Activated T-cell treated with anti-CD3 and anti-CD28 coated beads for 1 hour (primary cell): ENCODE measurements around the gene NUCKS1.
A peak's percentile ranks its signal among the peaks of the same experiment; 100 is the strongest.

Experiments used
- DNase-seq: peaks from one replicate; pipeline ENCODE4 v3.0.0-alpha.2; 2020; ENCODE audit warnings: low read depth

NUCKS1 gene

DNA sequence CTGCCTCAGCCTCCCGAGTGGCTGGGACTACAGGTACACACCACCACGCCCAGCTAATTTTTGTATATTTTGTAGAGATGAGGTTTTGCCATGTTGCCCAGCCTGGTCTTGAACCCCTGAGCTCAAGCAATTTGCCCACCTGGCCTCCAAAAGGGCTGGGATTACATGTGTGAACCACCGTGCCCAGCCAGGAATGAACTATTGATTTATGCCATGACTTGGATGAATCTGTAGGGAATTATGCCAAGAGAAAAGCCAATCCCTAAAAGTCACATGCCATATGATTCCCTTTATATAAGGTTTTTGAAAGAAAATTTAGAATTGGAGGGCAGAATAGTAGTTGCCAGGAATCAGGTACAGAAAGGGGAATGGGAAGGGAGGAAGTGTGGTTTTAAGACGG, 50.6 kb downstream of the NUCKS1 start:
- DNase-seq = no peak

DNA sequence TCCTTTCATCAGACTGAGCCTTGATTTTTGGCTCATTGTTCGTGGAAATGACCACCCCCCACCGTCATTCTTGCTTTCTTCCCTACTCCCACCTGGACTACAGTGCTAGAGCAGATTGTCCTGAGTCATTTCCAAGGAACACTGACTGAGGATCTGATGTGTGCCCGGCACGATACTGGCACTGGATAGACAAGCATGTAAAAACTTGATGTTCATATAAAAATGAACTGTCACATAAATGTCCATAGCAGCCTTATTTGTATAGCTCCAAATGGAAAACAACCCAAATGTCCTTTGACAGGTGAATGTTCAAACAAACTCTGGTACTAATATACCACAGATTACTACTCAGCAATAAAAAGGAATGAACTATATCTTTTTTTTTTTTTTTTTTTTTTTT, 51.1 kb downstream of the NUCKS1 start:
- DNase-seq = no peak

DNA sequence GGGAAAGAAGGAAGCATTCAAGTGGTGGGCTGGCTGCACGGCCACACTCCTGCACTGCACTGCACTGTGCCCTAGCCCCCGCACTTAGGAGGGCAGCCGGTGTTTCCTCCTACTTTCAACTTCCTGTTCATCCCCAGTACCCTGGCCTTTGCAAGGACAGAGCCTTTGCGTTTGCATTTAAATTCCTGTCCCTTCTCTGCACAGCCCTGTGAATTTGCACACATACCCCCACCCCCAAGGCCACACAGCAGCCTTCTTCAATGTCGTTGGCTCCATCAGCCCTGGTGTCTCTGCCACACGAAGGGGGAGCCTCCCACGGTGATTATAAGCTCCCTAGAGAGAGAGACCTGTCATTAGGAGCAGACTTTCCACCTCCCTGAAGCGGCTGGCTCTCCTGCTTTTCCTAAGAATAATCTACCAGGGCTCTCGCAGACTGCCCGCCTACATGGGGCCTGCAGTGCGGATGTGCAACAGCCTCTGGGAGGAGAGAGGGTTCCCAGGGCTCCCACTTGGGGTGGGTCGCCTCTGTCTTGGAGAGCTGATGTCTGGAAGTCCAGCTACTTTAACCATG, 56.5 kb downstream of the NUCKS1 start:
- no peak for DNase-seq

DNA sequence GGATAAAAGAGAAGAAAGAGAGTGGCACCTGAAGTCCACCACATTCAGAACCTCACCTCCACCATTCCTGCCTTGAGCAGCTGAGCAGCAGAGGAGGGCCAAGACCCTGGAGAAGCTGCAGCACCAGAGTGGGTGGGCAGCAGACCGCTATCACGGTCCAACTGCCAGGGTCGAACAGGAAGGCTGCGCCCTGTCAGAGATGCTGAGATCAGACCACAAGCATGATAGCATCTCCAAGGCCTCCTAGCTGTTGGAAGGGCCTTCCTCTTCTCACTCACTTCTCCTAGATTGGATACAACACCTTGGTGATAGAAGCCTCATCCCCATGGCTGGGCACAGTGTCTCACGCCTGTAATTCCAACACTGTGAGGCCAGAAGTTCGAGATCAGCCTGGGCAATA, 57.6 kb downstream of the NUCKS1 start:
- no peak for DNase-seq

DNA sequence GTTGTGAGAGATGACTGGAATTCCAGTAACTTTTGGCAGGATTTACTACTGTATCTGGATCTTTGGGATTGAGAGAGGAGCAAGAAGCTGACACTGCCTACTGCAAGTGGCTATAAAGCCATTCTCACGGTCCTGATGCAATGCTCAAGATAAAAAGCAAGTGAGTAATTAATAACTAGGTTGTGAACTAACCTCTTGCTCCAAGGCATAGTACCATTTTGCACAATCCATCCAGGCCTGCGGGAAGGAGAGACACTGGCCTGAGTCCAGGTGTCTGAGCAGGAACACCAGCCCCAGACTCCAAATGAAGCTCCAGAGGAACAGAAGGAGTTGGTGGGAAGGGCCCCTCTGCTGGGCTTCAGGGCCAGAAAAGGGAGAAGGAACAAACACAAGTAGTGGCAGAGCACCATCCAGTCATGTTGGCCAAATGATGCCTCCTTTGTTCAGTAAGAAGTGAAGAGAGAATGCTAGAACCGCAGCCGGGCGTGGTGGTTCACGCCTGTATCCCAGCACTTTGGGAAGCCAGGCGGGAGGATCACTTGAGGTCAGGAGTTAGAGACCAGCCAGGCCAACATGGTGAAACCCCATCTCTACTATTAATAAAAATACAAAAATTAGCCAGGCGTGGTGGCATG, 59.7 kb downstream of the NUCKS1 start:
- DNase-seq = no peak

DNA sequence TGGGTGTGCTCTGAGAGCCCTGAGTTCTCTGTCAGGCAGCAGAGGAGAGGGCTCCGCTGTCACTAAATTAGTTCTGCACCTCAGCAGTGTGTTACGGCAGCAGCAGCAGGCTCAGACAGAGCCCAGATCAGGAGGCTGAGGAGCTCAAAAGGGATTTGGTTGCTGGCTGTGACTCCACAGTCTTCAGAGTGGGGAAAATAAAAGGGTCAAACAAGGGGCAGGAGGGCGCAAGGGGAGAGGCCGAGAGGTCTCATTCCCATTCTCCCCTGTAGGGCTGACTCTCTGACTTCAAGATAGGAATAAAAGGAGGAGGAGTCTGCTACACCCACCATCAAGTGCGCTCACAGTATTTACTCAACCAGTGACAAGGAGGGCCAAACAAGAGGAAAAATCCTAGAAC, 60.5 kb downstream of the NUCKS1 start:
- DNase-seq = no peak

DNA sequence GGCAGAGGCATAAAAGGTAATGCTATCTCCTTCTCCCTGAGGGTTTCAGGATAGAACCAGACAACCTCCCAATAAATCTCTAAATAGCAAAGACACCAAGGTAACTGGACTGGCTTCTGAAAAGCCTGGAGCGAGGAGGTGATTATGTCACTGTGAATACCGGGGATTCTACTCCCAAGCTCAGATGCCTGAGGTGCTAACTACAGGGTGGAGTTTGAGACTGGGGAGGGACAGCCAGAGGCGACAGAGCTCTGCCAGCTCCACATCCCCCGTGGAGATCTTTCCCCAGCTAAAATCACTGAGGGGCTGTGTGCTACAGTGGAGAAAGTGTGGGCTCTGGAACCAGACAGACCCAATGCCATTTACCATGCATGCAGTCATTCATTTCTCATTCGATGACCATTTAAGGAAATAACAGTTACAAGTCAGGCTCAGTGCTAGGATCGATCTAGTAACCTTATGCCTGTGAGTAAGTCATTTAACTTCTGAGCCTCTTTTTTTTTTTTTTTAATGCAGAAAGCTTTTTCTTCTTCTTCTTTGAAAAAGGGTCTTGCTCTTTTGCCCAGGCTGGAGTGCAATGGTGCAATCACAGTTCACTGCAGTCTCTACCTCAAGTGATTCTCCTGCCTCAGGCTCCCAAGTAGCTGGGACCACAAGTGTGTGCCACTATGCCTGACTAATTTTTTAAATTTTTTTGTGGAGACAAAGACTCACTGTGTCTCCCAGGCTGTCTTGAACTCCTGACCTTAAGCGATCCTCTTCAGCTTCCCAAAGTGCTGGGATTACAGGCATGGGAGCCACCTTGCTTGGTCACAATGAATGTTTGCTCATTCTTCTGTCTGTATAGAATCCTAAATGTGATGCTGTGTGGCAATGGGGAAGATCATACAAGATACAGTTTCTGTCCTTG, 61.6 kb downstream of the NUCKS1 start:
- no peak for DNase-seq

DNA sequence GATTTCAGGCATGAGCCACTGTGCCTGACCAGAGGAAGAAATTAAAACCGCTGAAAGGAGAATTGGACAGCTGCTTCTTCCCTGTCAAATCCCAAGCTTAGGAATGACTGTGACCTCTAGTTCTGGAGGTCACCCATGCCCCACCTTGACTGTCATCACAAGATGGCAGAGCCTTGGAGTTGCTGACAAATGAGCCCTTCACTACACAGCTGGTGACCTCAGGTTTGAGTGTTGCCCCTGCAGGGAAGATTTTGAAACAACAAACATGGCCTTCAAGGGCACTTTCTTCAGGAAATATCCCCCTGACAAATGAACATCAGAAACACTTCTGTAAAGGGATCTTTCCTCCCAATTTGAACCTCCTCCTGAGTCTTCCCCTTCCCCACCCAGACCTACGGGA, 62.7 kb downstream of the NUCKS1 start:
- DNase-seq = no peak

DNA sequence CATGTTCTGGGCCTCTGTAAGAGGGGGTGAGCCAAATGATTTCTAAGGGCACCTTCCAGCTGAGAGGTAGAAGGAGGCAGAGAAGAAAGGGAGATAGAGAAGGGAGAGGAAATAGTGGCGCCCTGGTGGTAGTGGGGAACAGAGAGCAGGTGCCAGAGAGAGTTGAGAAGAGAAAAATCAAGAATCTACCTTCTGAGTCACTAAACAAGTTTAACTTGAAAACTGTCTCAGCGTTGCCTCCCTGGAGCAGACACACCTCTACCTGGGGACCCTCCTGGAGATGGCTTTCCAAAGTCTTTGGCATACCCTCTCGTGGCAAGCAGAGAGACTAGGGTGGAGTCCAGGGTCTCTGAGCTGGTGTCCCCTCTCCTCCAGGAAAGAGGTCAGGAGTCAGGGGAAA, 68.6 kb downstream of the NUCKS1 start:
- no peak for DNase-seq

DNA sequence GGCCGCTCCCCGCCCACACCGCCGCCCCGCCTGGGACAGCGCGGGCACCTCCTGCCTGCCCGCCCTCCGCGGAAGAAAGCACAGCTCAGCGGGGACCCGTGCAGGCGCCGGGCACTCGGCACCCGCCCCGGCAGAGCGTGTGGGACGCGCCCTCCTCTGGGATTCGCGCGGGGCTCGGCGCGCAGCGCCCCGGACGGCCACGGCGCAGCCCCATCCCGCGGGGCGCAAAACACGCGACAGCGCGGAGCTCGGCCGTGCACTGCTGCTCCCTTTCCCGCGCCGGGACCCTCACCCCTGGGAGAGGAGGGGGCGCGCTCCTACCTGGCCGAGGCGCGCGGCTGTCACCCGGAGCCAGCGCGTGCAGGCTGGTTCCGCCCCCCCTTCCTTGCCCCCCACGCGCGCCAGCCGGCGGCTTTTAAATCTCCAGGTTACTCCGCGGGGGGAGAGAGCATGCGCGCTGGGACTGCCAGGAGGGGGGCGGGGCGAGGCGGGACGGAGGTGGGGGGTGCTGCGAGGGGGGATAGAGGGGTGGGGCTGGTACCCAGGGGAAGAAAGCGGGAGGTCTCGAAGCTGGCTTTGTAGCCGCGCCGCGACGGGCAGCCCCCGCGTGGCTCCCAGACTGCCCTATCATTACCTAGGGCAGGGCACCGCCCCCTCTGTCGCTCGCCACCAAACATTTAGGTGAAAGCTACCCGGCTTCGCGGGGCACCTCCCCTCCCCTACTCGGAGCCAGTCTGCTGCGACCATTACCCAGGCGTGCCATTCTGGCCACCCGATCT, 69.7 kb downstream of the NUCKS1 start, which contains the start of gene SLC45A3:
TSS of gene SLC45A3 (minus strand) at position 437 of the 779 bp plus-strand sequence. CDS start 15,853 bp downstream, outside the sequence.
- DNase-seq = peak; percentile 36

DNA sequence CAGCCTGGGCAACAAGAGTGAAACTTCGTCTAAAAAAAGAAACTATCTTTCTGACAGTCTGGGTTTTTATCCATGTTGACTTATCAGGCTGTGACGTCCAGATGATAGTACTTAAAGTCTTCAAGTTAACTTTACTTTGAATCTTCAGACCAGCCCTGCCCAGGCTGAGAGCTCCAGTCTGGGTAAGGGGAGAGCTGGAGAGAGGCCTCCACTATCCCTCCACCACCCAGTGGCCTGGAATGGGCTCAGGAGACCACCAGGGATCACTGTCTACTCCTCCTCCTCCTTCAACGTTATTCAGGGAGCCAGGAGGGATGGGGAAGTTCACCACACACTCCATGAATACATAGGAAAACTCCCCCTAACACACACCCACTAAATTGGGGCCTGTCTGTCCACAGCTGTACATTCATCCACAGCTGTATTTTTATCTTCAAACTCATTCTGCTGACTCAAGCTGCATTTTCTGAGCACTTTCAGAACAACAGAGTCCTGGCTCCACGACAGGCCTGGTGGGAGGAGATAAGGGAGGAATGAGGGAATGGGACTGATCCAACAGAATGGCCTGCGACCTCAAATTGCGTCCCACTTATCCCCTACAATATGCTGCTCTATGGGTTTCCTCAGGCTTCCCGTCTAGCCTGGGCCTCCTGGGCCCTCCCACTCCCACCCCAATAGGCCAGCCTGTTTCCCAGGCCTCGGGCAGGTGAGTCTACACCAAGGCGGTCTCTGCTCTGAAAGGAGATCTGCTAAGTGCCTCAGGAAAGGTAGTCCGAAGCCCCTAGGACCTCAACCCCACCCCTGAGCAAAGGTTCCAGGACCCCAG, 71.5 kb downstream of the NUCKS1 start:
- DNase-seq = no peak

DNA sequence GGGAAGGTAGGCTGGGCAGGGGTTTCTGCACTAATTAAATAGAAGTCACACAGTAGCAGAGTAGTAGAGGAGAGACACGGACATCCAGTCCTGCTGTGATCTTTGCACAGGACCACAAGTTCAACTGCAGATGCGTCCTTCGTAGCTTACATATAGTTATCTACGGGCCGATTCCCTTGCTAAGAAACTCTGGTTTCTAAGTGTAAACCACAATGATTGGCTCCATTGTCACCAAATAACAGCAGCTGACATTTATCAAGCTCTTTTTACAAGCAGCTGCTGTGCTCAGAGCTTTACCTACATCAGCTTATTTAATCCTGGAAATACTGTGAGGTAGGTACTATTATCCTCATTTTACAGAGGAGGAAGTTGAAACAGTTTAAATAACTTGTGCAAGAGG, 72.8 kb downstream of the NUCKS1 start:
- no peak for DNase-seq

DNA sequence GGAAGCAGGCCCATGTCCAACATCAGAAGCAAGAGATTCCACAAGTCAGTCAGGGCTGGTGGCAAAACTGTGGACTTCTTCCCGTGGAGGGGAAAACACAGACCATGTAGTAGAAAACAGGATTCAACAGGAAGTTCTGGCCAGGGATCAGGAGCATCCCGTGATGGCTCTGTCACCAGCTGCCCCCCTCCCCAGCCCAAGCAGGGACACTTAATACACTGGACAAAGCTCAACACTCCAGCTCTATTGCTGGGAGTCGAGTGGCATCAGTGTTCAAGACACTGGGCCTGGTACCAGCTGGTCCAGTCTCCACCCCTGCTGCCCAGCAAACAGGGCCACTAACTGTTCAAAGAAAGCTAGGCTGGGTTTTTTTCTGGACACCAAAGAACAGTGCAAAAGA, 73.4 kb downstream of the NUCKS1 start:
- DNase-seq = no peak

DNA sequence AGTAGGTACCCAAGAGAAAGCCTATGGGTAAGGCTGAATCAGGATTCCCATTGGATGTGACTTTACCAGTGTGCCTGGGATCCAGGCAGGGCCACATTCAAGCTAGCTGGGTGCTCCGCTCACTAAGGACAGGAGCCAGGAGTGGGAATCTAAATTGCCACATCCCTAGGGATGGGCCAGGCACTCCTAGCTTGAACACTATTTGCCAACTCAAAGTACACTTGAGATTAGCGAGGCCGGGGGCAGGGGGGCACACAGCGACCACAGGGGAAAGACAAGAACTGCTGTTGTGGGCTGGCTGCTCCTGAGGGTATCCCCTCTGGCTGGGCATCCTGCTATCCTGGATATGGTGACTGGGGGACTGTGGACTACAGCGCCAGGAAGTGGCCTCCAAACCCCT, 74.0 kb downstream of the NUCKS1 start:
- no peak for DNase-seq

DNA sequence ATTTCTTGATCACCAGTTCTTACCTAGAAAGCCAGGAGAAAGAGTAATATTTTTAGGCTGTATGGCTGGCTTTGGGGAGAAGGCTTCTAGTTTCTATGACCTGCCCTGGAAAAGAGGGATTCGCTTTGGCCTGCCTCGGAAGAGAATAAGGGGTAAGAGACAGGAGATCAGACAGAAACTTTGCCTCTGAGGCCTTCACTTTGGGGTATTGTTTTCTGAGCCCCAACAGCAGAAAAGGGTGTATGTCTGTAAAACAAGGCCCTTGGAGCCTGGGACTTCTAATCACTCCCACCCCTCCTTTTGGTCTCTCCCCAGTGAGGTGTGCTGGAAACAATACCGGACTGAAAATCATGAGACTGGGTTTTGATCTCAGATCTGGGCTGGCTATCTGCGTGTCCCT, 74.7 kb downstream of the NUCKS1 start:
- DNase-seq = no peak

DNA sequence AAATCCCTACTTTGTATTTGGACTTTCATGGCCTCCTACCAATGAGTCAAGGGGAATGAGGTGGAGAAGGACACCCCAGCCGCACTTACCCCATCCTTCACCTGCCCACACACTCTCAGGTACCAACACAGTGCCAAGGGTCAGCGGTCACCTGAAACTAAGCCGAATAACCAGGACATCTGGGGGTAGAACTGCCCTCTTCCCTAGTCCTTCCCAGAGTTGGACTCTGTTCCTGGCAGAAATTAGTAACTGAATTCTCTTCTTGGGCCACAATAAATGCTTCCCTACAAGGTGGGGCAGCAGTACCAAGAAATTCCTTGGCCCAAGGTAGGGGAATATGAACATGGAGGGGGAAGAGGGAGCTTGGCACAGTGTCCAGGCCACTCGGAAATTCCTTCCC, 77.0 kb downstream of the NUCKS1 start:
- DNase-seq = no peak

DNA sequence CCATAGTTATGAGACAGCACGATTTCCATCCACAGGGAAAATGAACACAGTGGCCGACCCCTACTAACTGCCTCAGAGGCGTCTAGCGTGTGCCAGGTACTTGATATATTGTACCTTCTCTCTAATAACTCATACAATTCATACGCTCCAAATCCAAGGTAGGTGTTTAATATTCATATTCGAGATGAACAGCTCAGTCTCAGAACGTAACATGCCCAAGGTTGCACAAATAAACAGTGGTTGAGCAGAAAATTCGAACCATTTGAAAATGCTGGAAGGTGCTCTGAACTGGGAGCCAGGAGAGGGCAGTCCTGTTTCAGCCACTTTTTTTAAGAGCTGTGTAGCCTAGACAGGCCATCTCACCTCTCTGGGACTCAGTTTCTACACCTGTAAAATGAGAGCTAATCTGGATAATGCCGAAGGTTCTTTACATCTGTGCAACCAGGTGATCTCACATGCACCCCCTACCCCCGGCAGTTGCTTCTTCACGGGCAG, 77.5 kb downstream of the NUCKS1 start:
- no peak for DNase-seq

DNA sequence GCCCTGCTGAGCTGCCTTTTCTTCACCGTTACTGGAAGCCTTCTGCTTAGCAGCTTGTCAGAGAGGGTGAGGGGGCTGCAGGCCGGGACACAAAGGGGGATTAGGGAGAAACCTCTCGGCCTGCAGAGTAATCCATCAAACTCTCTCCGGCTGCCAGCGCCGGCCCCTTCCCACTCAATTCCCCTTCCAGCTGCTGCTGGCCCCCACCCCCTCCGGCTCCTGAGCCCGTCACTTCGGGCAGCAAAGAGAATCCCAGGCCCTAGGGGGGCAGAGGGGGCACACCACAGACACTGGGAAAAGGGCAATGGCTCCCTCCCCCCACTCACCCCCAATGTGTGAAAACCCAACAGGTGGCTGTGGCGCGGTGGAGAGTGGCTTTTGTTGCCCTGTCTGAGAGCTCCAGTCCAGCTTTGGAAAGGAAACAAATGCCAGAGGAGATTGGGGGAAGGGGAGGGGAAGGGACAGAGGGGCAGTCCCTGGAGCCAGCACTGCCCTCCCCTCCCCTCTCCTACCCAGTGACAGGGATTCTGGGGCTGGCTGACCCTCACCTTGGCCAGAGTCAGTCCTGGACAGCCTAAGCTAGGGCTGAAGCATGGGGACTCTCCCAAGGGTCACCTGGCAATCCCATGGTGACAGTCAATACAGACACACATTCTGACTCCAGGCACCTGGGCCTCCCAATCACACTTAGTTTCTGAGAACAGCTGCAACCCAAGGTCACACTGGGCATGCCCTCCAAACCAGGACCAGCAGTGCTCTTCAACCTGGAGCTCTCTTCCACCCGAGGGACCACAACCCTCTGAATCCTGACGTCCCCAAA, 79.2 kb downstream of the NUCKS1 start:
- DNase-seq = no peak

DNA sequence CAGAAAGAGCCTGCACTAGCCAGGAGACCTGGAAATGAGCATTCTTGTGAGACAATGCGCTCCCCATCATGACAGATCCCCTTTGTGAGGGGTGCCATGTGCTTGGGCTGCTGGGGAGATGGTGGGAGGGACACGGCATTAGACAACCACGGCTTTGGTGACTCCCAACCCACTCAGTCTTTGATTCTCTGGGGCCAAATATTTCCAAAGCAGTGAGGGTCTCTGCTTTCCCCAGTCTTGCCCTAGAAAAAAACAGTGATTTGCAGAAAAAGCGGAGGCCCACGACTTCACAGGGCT, 79.9 kb downstream of the NUCKS1 start:
- DNase-seq = no peak

DNA sequence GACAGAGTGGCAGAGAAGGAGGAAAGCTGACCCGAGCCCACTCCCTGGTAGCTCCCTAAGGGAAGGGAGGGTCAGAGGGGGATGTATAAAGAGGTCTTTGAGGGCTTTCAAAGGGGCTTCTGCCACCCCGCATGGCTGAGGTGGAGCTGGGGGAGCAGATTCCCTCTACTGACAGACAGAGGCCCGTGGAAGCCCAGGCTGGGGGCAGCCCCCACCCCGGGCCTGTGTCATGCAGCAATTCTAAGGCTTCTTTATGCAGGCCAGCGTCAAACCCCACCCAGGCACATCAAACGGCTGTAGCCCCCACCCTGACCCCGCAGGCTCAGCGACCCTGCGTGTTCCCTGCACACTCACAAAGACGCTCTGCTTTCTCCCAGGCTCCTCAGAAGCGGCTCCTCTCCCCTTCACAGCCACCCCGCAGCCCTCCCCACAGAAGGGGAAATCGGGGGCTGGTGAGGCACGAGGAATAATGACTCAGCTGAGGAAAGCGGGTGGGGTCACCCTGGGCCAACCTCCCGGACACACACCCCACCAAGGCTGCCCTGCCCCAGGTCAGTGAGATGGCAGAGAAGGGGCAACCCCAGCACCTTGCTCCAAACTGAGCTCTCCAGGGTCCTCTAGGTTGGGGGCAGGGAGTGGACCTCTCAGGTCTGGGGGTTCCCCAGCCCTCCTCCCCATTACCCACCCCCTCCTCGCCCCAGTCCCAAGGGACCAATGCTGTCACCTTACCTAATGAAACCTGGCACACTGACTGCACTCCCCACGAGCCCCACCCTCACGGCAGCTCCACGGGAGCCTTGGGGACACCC, 80.4 kb downstream of the NUCKS1 start:
- DNase-seq = no peak
